K562 (cell line): ENCODE data around the gene CCL24. TPM values are rescaled to one million over a fixed set of nuclear protein-coding genes. Genes with fewer than 3 reads are reported as not detected.

ENCODE experiments used
- BDP1 ChIP-seq: IDR thresholded peaks from 3 replicates; pipeline ENCODE4 v1.6.1; 2011; ENCODE audit not compliant: insufficient read length, insufficient read depth
- CAMTA2 ChIP-seq: fragments of 250-450 bp; sonication (Bioruptor Pico); conservative IDR thresholded peaks from 2 replicates; pipeline ENCODE4 v1.5.1; 2022
- DMBX1 ChIP-seq: fragments of 250-450 bp; sonication (Bioruptor Pico); IDR thresholded peaks from 2 replicates; pipeline ENCODE4 v1.8.0; 2022; ENCODE audit warnings: inconsistent platforms, mild to moderate bottlenecking, moderate library complexity, borderline replicate concordance
- ELF2 ChIP-seq: fragments of 250-450 bp; sonication (Bioruptor Pico); IDR thresholded peaks from 2 replicates; pipeline ENCODE4 v1.5.0; 2021; ENCODE audit warnings: mild to moderate bottlenecking
- ESRRB ChIP-seq: fragments of 250-450 bp; sonication (Bioruptor Pico); IDR thresholded peaks from 2 replicates; pipeline ENCODE4 v1.5.0; 2020; ENCODE audit warnings: mild to moderate bottlenecking, moderate library complexity, borderline replicate concordance
- HCFC1 ChIP-seq: IDR thresholded peaks from 2 replicates; pipeline ENCODE4 v1.6.1; 2012; ENCODE audit warnings: low read depth, low read length, improper control_type of control experiment
- JUND ChIP-seq, 2 experiments: IDR thresholded peaks; 2 replicates in 1 of 2; 3 replicates in 1 of 2; pipeline ENCODE4 v1.6.1; 2011; ENCODE audit warnings: borderline replicate concordance in 2 of 2, low read depth in 2 of 2, low read length in 2 of 2, improper control_type of control experiment in 1 of 2, missing biosample characterization in 1 of 2, missing genetic modification characterization in 1 of 2, missing genetic modification reagents in 1 of 2
- MAZ ChIP-seq, 2 experiments: fragments of 450-650 bp in 1 of 2; sonication (generic) in 1 of 2; formaldehyde crosslinking; IDR thresholded peaks in 1 of 2; conservative IDR thresholded peaks in 1 of 2; 2 replicates each; pipeline versions ENCODE4 v1.4.0 to v1.5.0; 2020; ENCODE audit warnings: mild to moderate bottlenecking in 1 of 2, missing genetic modification reagents in 1 of 2
- MYC ChIP-seq, 2 experiments: fragments of 250-450 bp in 1 of 2; sonication (Bioruptor Pico) in 1 of 2; IDR thresholded peaks; 2 replicates each; pipeline versions ENCODE4 v1.5.1 to v1.6.1; 2012 to 2021; ENCODE audit warnings: low read depth in 2 of 2, borderline replicate concordance in 1 of 2, improper control_type of control experiment in 1 of 2, low read length in 1 of 2, mild to moderate bottlenecking in 1 of 2, moderate library complexity in 1 of 2
- NBN ChIP-seq: fragments of 450-650 bp; IDR thresholded peaks from 2 replicates; pipeline ENCODE4 v1.6.1; 2016; ENCODE audit warnings: low read depth, mild to moderate bottlenecking
- NCOA4 ChIP-seq: fragments of 450-650 bp; IDR thresholded peaks from 2 replicates; pipeline ENCODE4 v1.6.1; 2018; ENCODE audit warnings: mild to moderate bottlenecking; ENCODE audit not compliant: partially characterized antibody
- OTX1 ChIP-seq: fragments of 450-650 bp; formaldehyde crosslinking; IDR thresholded peaks from 2 replicates; pipeline ENCODE4 v1.4.0; 2022; ENCODE audit warnings: mild to moderate bottlenecking
- PTRF ChIP-seq: fragments of 450-650 bp; IDR thresholded peaks from 2 replicates; pipeline ENCODE4 v1.6.1; 2016; ENCODE audit warnings: mild to moderate bottlenecking, missing genetic modification characterization, missing compliant biosample characterization
- RAD51 ChIP-seq: fragments of 450-650 bp; IDR thresholded peaks from 2 replicates; pipeline ENCODE4 v1.7.1; 2016; ENCODE audit warnings: low read depth, mild to moderate bottlenecking, borderline replicate concordance
- SAFB2 ChIP-seq: fragments of 200-400 bp; formaldehyde crosslinking; IDR thresholded peaks from 2 replicates; pipeline ENCODE4 v1.6.1; 2018; ENCODE audit warnings: borderline replicate concordance, low read length, low read depth, moderate library complexity; ENCODE audit not compliant: severe bottlenecking
- SP1 ChIP-seq: sonication (generic); formaldehyde crosslinking; IDR thresholded peaks from 2 replicates; pipeline ENCODE4 v1.8.1; 2022; ENCODE audit warnings: mild to moderate bottlenecking, missing genetic modification reagents
- XRCC3 ChIP-seq: fragments of 450-650 bp; IDR thresholded peaks from 2 replicates; pipeline ENCODE4 v1.6.1; 2017; ENCODE audit warnings: mild to moderate bottlenecking, moderate library complexity
- ZNF133 ChIP-seq: fragments of 250-450 bp; sonication (Bioruptor Pico); IDR thresholded peaks from 2 replicates; pipeline ENCODE4 v1.4.0; 2020; ENCODE audit warnings: mild to moderate bottlenecking
- ZNF408 ChIP-seq: fragments of 250-450 bp; sonication (Bioruptor Pico); IDR thresholded peaks from 2 replicates; pipeline ENCODE4 v1.4.0; 2020; ENCODE audit warnings: low read depth, mild to moderate bottlenecking, moderate library complexity
- ZNF785 ChIP-seq: fragments of 250-450 bp; sonication (Bioruptor Pico); IDR thresholded peaks from 2 replicates; pipeline ENCODE4 v1.4.0; 2020; ENCODE audit warnings: mild to moderate bottlenecking
- polyA plus RNA-seq, 8 experiments: library from polyadenylated mRNA; depleted of rRNA in 4 of 8; stranded (reverse) in 5 of 8; unstranded in 3 of 8; fragments of >200 nt; fragmentation: Nextera tagmentation in 2 of 8; fragmentation: Illumina TruSeq in 1 of 8; extraction: Ambion mirVana in 2 of 8; extraction: Trizol in 1 of 8; gene quantifications; 2 replicates each; pipeline versions ENCODE4 v1.2.1 to v1.2.3, GENCODE V29; 2011 to 2014; ENCODE audit warnings: inconsistent platforms in 1 of 8, missing spikeins in 1 of 8
- total RNA-seq, 7 experiments: library from RNA; depleted of rRNA in 6 of 7; stranded (reverse); fragments of >200 nt in 6 of 7; fragmentation: Illumina TruSeq in 2 of 7; extraction: Trizol in 2 of 7; gene quantifications; 2 replicates each; pipeline versions ENCODE4 v1.2.1 to v1.2.3, GENCODE V29; 2011 to 2021; ENCODE audit warnings: low replicate concordance in 1 of 7
- TF ChIP-seq, protein P1 (sequence below), 2 experiments: IDR thresholded peaks; 2 replicates each; pipeline ENCODE4 v1.6.1; 2012; ENCODE audit warnings: improper control_type of control experiment in 2 of 2, low read depth in 2 of 2, low read length in 2 of 2, borderline replicate concordance in 1 of 2
- TF ChIP-seq, protein P2 (sequence below): fragments of 250-450 bp; sonication (Bioruptor Pico); IDR thresholded peaks from 2 replicates; pipeline ENCODE4 v1.8.0; 2022; ENCODE audit warnings: inconsistent platforms
- TF ChIP-seq, protein P3 (sequence below): fragments of 250-450 bp; sonication (Bioruptor Pico); IDR thresholded peaks from 2 replicates; pipeline ENCODE4 v1.9.0; 2021; ENCODE audit warnings: mild to moderate bottlenecking

Gene CCL24
- total and polyA plus RNA-seq, 9 of the 15 experiments (the other 6 are each of a cell fraction or from before 2014, with no cell fraction given): 0.45 to 3.6 (median 0.95) TPM; not detected in 1

DNA sequence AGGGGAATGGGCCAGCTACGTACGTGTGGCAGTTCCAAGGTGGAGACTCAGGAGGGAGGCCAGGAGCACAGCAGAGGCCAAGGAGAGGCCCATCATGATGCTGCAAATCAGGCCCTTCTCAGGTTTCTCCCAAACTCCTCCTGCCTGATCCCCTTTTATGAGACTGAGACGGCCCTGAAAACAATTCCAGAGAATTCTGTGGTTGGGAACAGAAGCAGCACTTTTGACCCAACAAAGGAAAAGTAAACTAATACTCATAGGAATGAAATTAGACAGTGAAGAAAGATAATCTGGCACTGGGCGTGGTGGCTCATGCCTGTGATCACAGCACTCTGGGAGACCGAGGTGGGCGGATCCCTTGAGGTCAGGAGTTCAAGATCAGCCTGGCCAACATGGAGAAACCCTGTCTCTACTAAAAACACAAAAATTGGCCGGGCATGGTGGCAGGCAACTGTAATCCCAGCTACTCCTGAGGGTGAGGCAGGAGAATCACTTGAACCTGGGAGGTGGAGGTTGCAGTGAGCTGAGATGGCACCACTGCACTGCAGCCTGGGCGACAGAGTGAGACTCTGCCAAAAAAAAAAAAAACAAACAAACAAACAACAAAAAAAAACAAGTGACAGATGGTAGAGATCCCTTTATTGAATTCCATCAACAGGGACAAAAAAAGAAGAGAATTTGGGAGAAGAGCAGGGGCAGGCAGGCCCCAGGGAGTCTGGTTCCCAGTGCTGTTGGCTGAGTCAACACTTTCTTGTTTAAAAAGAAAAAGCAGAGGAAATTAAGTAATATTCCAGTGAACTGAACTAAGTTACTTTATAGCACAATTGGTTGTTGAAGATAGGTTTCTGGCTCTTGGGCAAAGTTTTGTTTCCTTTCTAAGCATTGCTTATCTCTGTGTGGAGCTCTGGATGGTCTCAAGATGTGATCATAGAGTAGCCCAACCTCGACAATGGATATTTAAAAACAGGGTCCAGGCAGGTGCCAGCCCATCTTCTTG, 41.2 kb downstream of the CCL24 start, which contains the start of gene CCL26 (continued):
- TF ChIP-seq HCFC1: no peak
- TF ChIP-seq ZNF408: no peak
- 0 out of 2 replicates have a peak, but pooled peaks have one; percentile 11 for TF ChIP-seq MYC (IDR thresholded peaks at IDR 0.05; ENCODE audit: low read depth, low read length)
- no peak for TF ChIP-seq MYC (CRISPR knock-in tag; IDR thresholded peaks at IDR 0.05; ENCODE audit: borderline replicate concordance, low read depth)
- TF ChIP-seq RAD51: no peak
- TF ChIP-seq, protein P1, sequence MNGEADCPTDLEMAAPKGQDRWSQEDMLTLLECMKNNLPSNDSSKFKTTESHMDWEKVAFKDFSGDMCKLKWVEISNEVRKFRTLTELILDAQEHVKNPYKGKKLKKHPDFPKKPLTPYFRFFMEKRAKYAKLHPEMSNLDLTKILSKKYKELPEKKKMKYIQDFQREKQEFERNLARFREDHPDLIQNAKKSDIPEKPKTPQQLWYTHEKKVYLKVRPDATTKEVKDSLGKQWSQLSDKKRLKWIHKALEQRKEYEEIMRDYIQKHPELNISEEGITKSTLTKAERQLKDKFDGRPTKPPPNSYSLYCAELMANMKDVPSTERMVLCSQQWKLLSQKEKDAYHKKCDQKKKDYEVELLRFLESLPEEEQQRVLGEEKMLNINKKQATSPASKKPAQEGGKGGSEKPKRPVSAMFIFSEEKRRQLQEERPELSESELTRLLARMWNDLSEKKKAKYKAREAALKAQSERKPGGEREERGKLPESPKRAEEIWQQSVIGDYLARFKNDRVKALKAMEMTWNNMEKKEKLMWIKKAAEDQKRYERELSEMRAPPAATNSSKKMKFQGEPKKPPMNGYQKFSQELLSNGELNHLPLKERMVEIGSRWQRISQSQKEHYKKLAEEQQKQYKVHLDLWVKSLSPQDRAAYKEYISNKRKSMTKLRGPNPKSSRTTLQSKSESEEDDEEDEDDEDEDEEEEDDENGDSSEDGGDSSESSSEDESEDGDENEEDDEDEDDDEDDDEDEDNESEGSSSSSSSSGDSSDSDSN (IDR thresholded peaks at IDR 0.05; ENCODE audit: borderline replicate concordance in 1 of 2, low read depth in 2 of 2, low read length in 2 of 2): no peak
- TF ChIP-seq OTX1: no peak
- TF ChIP-seq NBN: no peak
- TF ChIP-seq NCOA4: no peak
- TF ChIP-seq XRCC3: no peak
- TF ChIP-seq ZNF133 (CRISPR knock-in tag): no peak
- TF ChIP-seq CAMTA2 (CRISPR knock-in tag): no peak
- TF ChIP-seq PTRF: peak; percentile 11; the same call in 1 of the 2 replicates
- TF ChIP-seq, protein P2, sequence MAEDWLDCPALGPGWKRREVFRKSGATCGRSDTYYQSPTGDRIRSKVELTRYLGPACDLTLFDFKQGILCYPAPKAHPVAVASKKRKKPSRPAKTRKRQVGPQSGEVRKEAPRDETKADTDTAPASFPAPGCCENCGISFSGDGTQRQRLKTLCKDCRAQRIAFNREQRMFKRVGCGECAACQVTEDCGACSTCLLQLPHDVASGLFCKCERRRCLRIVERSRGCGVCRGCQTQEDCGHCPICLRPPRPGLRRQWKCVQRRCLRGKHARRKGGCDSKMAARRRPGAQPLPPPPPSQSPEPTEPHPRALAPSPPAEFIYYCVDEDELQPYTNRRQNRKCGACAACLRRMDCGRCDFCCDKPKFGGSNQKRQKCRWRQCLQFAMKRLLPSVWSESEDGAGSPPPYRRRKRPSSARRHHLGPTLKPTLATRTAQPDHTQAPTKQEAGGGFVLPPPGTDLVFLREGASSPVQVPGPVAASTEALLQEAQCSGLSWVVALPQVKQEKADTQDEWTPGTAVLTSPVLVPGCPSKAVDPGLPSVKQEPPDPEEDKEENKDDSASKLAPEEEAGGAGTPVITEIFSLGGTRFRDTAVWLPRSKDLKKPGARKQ (CRISPR knock-in tag): no peak
- TF ChIP-seq BDP1: no peak
- 0 out of 2 replicates have a peak, but pooled peaks have one; percentile 30 for TF ChIP-seq SP1 (CRISPR knock-in tag)
- no peak for TF ChIP-seq DMBX1 (CRISPR knock-in tag)
- TF ChIP-seq MAZ (CRISPR knock-in tag; conservative IDR thresholded peaks at IDR 0.05 in 1 of 2, IDR thresholded peaks at IDR 0.05 in 1 of 2): no peak
- TF ChIP-seq SAFB2: no peak
- TF ChIP-seq ZNF785 (CRISPR knock-in tag): no peak
- no peak for TF ChIP-seq ELF2
- TF ChIP-seq ESRRB (CRISPR knock-in tag): no peak
- TF ChIP-seq JUND (IDR thresholded peaks at IDR 0.05; ENCODE audit: borderline replicate concordance, low read depth, low read length): no peak
- TF ChIP-seq JUND (tag; IDR thresholded peaks at IDR 0.05; ENCODE audit: borderline replicate concordance, low read depth, low read length): no peak
- TF ChIP-seq, protein P3, sequence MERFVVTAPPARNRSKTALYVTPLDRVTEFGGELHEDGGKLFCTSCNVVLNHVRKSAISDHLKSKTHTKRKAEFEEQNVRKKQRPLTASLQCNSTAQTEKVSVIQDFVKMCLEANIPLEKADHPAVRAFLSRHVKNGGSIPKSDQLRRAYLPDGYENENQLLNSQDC (CRISPR knock-in tag): no peak
